ENCODE data around the gene ROR1. TPM values are rescaled to one million over a fixed set of nuclear protein-coding genes. Genes with fewer than 3 reads are reported as not detected.

Gene ROR1
- total RNA-seq, 4 donors from 2014 or later, result 0.73 to 2.6 (median 1.4) TPM

DNA sequence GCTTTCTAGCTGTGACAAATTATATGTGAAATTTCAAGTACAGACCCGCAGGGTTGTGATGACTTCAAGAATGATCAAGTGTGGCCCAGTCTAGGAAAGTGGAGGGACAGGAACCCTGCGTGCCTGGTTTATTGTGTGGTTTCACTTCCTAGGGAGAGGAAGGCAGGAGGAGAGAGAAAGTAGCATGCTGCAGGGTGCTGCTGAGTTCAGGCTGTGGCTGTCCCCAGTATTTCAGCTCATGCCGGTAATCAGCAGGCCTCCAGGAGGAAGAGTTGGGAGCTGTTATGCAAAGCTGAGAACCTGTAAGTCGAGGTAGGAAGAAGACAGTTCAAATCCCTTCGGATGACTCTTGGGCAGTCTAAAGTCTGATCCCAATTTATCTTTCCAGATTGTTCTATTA, 140.4 kb downstream of the ROR1 start:
- Histone ChIP-seq H3K9me3 (no peaks in the 10 kb centered on the region), H3K4me1 (peaks cover 2 to 13% of the 10 kb centered on the region in 2 donors), H3K27ac (peak overlapping the region in 1 of 3 donors; percentile 17), H3K4me3 (replicated peaks in 1 of 3) (no peak overlapping the region), H3K36me3 (no peaks in the 10 kb centered on the region), H3K27me3 (no peaks in the 10 kb centered on the region)
- intact Hi-C loops (cut with DNase I), result no loop called here
- TF ChIP-seq, protein P1, sequence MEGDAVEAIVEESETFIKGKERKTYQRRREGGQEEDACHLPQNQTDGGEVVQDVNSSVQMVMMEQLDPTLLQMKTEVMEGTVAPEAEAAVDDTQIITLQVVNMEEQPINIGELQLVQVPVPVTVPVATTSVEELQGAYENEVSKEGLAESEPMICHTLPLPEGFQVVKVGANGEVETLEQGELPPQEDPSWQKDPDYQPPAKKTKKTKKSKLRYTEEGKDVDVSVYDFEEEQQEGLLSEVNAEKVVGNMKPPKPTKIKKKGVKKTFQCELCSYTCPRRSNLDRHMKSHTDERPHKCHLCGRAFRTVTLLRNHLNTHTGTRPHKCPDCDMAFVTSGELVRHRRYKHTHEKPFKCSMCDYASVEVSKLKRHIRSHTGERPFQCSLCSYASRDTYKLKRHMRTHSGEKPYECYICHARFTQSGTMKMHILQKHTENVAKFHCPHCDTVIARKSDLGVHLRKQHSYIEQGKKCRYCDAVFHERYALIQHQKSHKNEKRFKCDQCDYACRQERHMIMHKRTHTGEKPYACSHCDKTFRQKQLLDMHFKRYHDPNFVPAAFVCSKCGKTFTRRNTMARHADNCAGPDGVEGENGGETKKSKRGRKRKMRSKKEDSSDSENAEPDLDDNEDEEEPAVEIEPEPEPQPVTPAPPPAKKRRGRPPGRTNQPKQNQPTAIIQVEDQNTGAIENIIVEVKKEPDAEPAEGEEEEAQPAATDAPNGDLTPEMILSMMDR (IDR thresholded peaks at IDR 0.05), result no peak
- TF ChIP-seq POLR2A (IDR thresholded peaks at IDR 0.05), result no peak
- WGBS, 2 donors, result 55 to 60% methylated on average over 5 of the region's 5 CpGs
- no peak for DNase-seq

DNA sequence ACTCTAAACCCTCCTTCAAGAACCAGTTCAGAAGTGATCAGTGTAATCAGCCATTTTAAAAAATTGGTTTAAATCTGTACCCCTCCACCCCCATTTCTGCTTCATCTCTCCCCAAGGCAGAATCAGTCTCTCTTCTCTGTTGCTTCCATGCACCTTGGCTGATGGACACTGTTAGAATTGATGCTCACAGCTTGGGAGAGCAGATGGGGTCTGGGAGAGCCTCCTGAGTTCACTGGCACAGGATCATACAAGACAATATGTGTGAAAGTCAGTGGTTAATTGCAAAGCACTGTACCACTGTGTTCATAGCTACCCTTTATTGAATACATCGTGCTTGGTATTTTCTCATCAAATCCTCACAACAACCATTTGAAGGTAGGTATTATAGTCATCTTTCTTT, 140.9 kb downstream of the ROR1 start:
- Histone ChIP-seq H3K27ac (peak overlapping the region in 1 of 3 donors; percentile 17), H3K4me3 (replicated peaks in 1 of 3) (no peak overlapping the region), H3K36me3 (no peaks in the 10 kb centered on the region), H3K9me3 (no peaks in the 10 kb centered on the region), H3K27me3 (no peaks in the 10 kb centered on the region), H3K4me1 (peaks cover 2 to 13% of the 10 kb centered on the region in 2 donors)
- intact Hi-C loops (cut with DNase I), result no loop called here
- TF ChIP-seq, protein P1 (IDR thresholded peaks at IDR 0.05), result no peak
- TF ChIP-seq POLR2A (IDR thresholded peaks at IDR 0.05), result no peak
- 100% methylated on average over 1 of the region's 1 CpG for WGBS, 2 donors
- DNase-seq, result no peak

DNA sequence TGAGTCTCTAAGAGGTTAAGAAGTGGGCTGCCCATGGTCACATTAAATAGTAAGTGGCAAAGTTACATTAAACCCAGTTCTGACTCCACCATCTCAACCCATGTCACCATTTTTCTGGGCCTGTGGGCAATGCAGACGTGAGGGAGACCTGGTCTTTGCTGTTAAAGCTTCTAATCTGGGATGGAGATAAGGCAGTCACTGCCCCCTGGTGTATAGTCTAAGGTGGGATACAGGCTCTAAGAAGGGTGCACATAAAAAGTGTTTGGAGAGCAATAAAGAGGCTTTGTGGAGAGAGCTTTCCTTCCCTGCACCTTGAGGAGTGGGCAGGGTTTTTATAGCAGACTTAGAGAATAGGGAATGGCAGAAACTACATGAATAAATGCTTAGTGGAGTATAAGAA, 141.3 kb downstream of the ROR1 start:
- intact Hi-C loops (cut with DNase I), result no loop called here
- peaks cover 2 to 13% of the 10 kb centered on the region in 2 donors for H3K4me1 ChIP-seq
- TF ChIP-seq, protein P1 (IDR thresholded peaks at IDR 0.05), result no peak
- no peak for TF ChIP-seq POLR2A (IDR thresholded peaks at IDR 0.05)
- no peaks in the 10 kb centered on the region for H3K36me3 ChIP-seq
- no peak overlapping the region for H3K4me3 ChIP-seq (replicated peaks in 1 of 3)
- WGBS, 2 donors, result 77 to 93% methylated on average over 1 of the region's 1 CpG
- H3K9me3 ChIP-seq, result no peaks in the 10 kb centered on the region
- no peaks in the 10 kb centered on the region for H3K27me3 ChIP-seq
- no peak overlapping the region for H3K27ac ChIP-seq
- DNase-seq, result no peak

DNA sequence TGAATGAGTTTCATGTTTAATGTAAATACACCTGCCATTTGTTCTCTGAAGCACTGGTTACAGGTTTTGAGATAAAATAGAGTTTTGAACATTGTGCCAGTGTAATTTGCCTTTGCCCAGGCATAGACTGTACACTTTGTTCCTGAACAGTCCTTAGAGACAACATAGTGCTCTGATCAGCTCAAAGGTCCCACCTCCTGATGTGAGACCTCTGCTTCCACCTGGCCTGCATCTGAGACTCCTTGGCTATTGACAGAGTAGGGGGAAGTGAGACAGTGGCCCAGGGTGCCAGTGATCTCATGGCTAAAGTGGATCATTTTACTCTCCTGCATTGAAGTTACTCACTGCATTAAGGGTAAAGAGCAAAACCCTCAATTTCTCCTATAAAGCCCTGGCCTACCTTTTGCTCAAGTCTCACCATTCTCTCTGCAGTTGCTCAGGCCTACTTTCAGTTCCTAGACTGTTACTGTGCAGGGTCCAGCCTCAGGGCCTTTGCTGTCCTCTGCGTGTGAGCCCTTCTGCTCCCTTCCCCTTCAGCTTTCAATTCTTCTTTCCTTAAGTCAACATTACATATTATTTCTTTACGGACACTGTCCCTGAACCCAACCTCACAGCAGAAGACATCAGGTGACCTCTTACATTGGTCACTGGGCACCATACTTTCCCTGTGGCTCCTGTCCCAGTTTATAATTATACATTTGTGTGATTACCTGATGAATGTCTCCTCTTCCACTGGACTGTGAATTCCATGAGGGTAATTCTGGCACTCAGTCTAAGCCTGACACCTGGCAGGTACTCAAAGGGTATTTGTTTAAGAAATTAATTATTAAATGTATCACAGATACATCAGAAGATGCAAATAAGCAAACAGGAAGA, 142.9 kb downstream of the ROR1 start:
- Histone ChIP-seq H3K4me1 (peaks cover 2 to 13% of the 10 kb centered on the region in 2 donors), H3K27ac (no peak overlapping the region), H3K36me3 (no peaks in the 10 kb centered on the region), H3K27me3 (no peaks in the 10 kb centered on the region), H3K9me3 (no peaks in the 10 kb centered on the region), H3K4me3 (replicated peaks in 1 of 3) (no peak overlapping the region)
- WGBS, 2 donors, result 85 to 93% methylated on average over 2 of the region's 2 CpGs
- intact Hi-C loops (cut with DNase I), result no loop called here
- DNase-seq, result no peak
- no peak for TF ChIP-seq POLR2A (IDR thresholded peaks at IDR 0.05)
- TF ChIP-seq, protein P1 (IDR thresholded peaks at IDR 0.05), result no peak

Data from thyroid gland (tissue), 4 donors.